ENCODE measurements around the gene C10orf88. TPM values are rescaled to one million over a fixed set of nuclear protein-coding genes. Genes with fewer than 3 reads are reported as not detected.

Gene C10orf88
- total and polyA plus RNA-seq, 2 of the 13 experiments (the other 11 are each of a cell fraction or from before 2014, with no cell fraction given): 4.6 to 11.8 TPM

GRCh38 chr10:122998360-122998917 is 44.4 kb upstream of the C10orf88 start:
- H2AFZ ChIP-seq (ENCODE audit: low read length): no peak overlapping the region
- ChIA-PET POLR2A (interaction anchor here (2.2 kb wide), 1 partner anchor 9 kb away, joined by 9 read pairs; no protein-coding TSS in a partner anchor), CTCF (ENCODE audit: low intra/inter-chr PET ratio, low total read pairs) (no interaction called here)
- no peak overlapping the region for H3K4me3 ChIP-seq (replicated peaks in 1 of 3; ENCODE audit: insufficient read depth in 1 of 3, low read depth in 2 of 3, low read length in 3 of 3)
- peaks cover 13% of the 10 kb centered on the region; the same call in 1 of the 2 replicates for H3K4me1 ChIP-seq (ENCODE audit: insufficient read depth, low read length)
- peaks cover 18 to 49% of the 10 kb centered on the region in 2 experiments for H3K36me3 ChIP-seq (replicated peaks in 1 of 2; ENCODE audit: control insufficient read depth in 1 of 2, insufficient read depth in 2 of 2, low read length in 2 of 2)
- WGBS (ENCODE audit: low lambda C conversion rate): 97% methylated on average over 6 of the region's 6 CpGs
- H3K9ac ChIP-seq (ENCODE audit: insufficient read depth, low read depth, low read length): no peak overlapping the region
- peaks cover 18% of the 10 kb centered on the region for H4K20me1 ChIP-seq (ENCODE audit: insufficient read depth, low read length)
- TF ChIP-seq MAFK (conservative IDR thresholded peaks at IDR 0.05 in 1 of 2, IDR thresholded peaks at IDR 0.05 in 1 of 2; ENCODE audit: low read length in 2 of 2) (peak; percentile 58 to 78), SMC3 (IDR thresholded peaks at IDR 0.05; ENCODE audit: low read length) (no peak), MAFF (IDR thresholded peaks at IDR 0.05; ENCODE audit: low read depth, low read length) (peak; percentile 56)
- H3K9me3 ChIP-seq (ENCODE audit: low read length): no peaks in the 10 kb centered on the region
- BruUV-seq (replicated peaks): no TSS peak
- ATAC-seq (no peak), FAIRE-seq (no peak), DNase-seq (ENCODE audit: low spot score) (no peak)
- peaks cover 44% of the 10 kb centered on the region for H3K79me2 ChIP-seq (ENCODE audit: insufficient read depth, low read length)
- no peak overlapping the region for H3K27ac ChIP-seq (ENCODE audit: extremely low read length, insufficient read depth, low read length)
- in situ Hi-C loops (cut with HindIII; ENCODE audit: extremely low pct_ligation_motif_present, low pct_unique_long_range_greater_than_20kb) (no loop called here), intact Hi-C loops (cut with micrococcal nuclease; ENCODE audit: unreplicated experiment) (no loop called here)
- H3K4me2 ChIP-seq (ENCODE audit: low read depth, low read length): no peak overlapping the region
- H3K27me3 ChIP-seq (ENCODE audit: control insufficient read depth in 1 of 2, insufficient read depth in 2 of 2, low read length in 2 of 2): no peaks in the 10 kb centered on the region

GRCh38 chr10:122997864-122998263 is 43.8 kb upstream of the C10orf88 start:
- H3K4me3 ChIP-seq (replicated peaks in 1 of 3; ENCODE audit: insufficient read depth in 1 of 3, low read depth in 2 of 3, low read length in 3 of 3): no peak overlapping the region
- H3K36me3 ChIP-seq (replicated peaks in 1 of 2; ENCODE audit: control insufficient read depth in 1 of 2, insufficient read depth in 2 of 2, low read length in 2 of 2): peaks cover 18 to 49% of the 10 kb centered on the region in 2 experiments
- H4K20me1 ChIP-seq (ENCODE audit: insufficient read depth, low read length): peaks cover 18% of the 10 kb centered on the region
- FAIRE-seq (no peak), ATAC-seq (no peak), DNase-seq (ENCODE audit: low spot score) (no peak)
- H3K9ac ChIP-seq (ENCODE audit: insufficient read depth, low read depth, low read length): no peak overlapping the region
- WGBS (ENCODE audit: low lambda C conversion rate): 97% methylated on average over 3 of the region's 3 CpGs
- ChIA-PET CTCF (ENCODE audit: low intra/inter-chr PET ratio, low total read pairs) (no interaction called here), POLR2A (no interaction called here)
- H3K4me2 ChIP-seq (ENCODE audit: low read depth, low read length): no peak overlapping the region
- peaks cover 13% of the 10 kb centered on the region; the same call in 1 of the 2 replicates for H3K4me1 ChIP-seq (ENCODE audit: insufficient read depth, low read length)
- in situ Hi-C loops (cut with HindIII; ENCODE audit: extremely low pct_ligation_motif_present, low pct_unique_long_range_greater_than_20kb): no loop called here
- intact Hi-C loops (cut with micrococcal nuclease; ENCODE audit: unreplicated experiment): no loop called here
- H2AFZ ChIP-seq (ENCODE audit: low read length): no peak overlapping the region
- H3K79me2 ChIP-seq (ENCODE audit: insufficient read depth, low read length): peaks cover 40% of the 10 kb centered on the region
- H3K9me3 ChIP-seq (ENCODE audit: low read length): no peaks in the 10 kb centered on the region
- BruUV-seq (replicated peaks): no TSS peak
- no peaks in the 10 kb centered on the region for H3K27me3 ChIP-seq (ENCODE audit: control insufficient read depth in 1 of 2, insufficient read depth in 2 of 2, low read length in 2 of 2)
- H3K27ac ChIP-seq (ENCODE audit: extremely low read length, insufficient read depth, low read length): no peak overlapping the region
- TF ChIP-seq HMGA1 (CRISPR knock-in tag; conservative IDR thresholded peaks at IDR 0.05) (no peak), ZNF567 (CRISPR knock-in tag; IDR thresholded peaks at IDR 0.05; ENCODE audit: borderline replicate concordance) (no peak), SAP130 (CRISPR knock-in tag; IDR thresholded peaks at IDR 0.05; ENCODE audit: low read depth) (no peak), NFAT5 (CRISPR knock-in tag; IDR thresholded peaks at IDR 0.05) (no peak), ZFAT (CRISPR knock-in tag; conservative IDR thresholded peaks at IDR 0.05) (no peak), AGO2 (optimal IDR thresholded peaks at IDR 0.05; ENCODE audit: low read depth, low read length) (no peak), ZBTB7A (CRISPR knock-in tag; IDR thresholded peaks at IDR 0.05) (no peak), TCF7 (IDR thresholded peaks at IDR 0.05; ENCODE audit: low read depth) (no peak), FUBP1 (CRISPR knock-in tag; IDR thresholded peaks at IDR 0.05; ENCODE audit: borderline replicate concordance) (no peak)

Data from HepG2 (cell line).